ENCODE results near the gene PCDH1. TPM values are rescaled to one million over a fixed set of nuclear protein-coding genes. Genes with fewer than 3 reads are reported as not detected.
"Not testable (repeated sequence)": the region's sequence is repeated elsewhere in the genome, so short reads cannot be mapped to it uniquely, and the experiment has no call there.

PCDH1 gene
- total RNA-seq, 1 donor from 2014 or later = 7.9 TPM

- TF ChIP-seq CTCF (IDR thresholded peaks at IDR 0.05; ENCODE audit: partially characterized antibody, unreplicated experiment) = no peak
- no peak overlapping the region for H3K4me3 Mint-ChIP-seq (ENCODE audit: unreplicated experiment)
- no peaks in the 10 kb centered on the region for H3K36me3 Mint-ChIP-seq (ENCODE audit: unreplicated experiment)
- no peak overlapping the region for H3K27ac Mint-ChIP-seq (ENCODE audit: unreplicated experiment)
- no peaks in the 10 kb centered on the region for H3K4me1 Mint-ChIP-seq (ENCODE audit: low read depth, unreplicated experiment)
- H3K27me3 Mint-ChIP-seq (ENCODE audit: unreplicated experiment) = no peaks in the 10 kb centered on the region
- peaks cover 3% of the 10 kb centered on the region for H3K9me3 Mint-ChIP-seq (ENCODE audit: unreplicated experiment)
- no peak for DNase-seq
Measured at GRCh38 chr5:141898448-141899049, 20.3 kb upstream of the PCDH1 start.

- TF ChIP-seq CTCF (IDR thresholded peaks at IDR 0.05; ENCODE audit: partially characterized antibody, unreplicated experiment) = no peak
- H3K4me3 Mint-ChIP-seq (ENCODE audit: unreplicated experiment) = no peak overlapping the region
- no peak overlapping the region for H3K27ac Mint-ChIP-seq (ENCODE audit: unreplicated experiment)
- no peaks in the 10 kb centered on the region for H3K36me3 Mint-ChIP-seq (ENCODE audit: unreplicated experiment)
- H3K9me3 Mint-ChIP-seq (ENCODE audit: unreplicated experiment) = peaks cover 3% of the 10 kb centered on the region
- no peaks in the 10 kb centered on the region for H3K4me1 Mint-ChIP-seq (ENCODE audit: low read depth, unreplicated experiment)
- no peak for DNase-seq
- H3K27me3 Mint-ChIP-seq (ENCODE audit: unreplicated experiment) = no peaks in the 10 kb centered on the region
Measured at GRCh38 chr5:141897425-141897824, 19.2 kb upstream of the PCDH1 start.

DNA sequence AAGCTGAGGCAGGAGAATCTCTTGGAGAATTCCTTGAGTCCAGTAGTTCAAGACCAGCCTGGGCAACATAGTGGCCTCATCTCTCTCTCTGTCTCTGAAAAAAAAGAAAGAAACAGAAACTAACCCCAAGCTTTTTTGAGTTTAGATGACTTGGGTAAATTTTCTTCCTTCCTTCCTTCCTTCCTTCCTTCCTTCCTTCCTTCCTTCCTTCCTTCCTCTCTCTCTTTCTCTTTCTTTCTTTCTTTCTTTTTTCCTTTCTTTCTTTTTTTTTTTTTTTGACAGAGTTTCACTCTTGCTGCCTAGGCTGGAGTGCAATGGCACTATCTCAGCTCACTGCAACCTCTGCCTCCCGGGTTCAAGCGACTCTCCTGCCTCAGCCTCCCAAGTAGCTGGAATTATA, 12.2 kb upstream of the PCDH1 start:
- not testable (repeated sequence) for H3K4me1 Mint-ChIP-seq (ENCODE audit: low read depth, unreplicated experiment); H3K27ac Mint-ChIP-seq (ENCODE audit: unreplicated experiment); H3K36me3 Mint-ChIP-seq (ENCODE audit: unreplicated experiment); H3K27me3 Mint-ChIP-seq (ENCODE audit: unreplicated experiment); DNase-seq; H3K9me3 Mint-ChIP-seq (ENCODE audit: unreplicated experiment); H3K4me3 Mint-ChIP-seq (ENCODE audit: unreplicated experiment)

GRCh38 chr5:141889282-141889871, 11.2 kb upstream of the PCDH1 start:
- H3K27ac Mint-ChIP-seq (ENCODE audit: unreplicated experiment) = no peak overlapping the region
- TF ChIP-seq CTCF (IDR thresholded peaks at IDR 0.05; ENCODE audit: partially characterized antibody, unreplicated experiment) = no peak

GRCh38 chr5:141883892-141884318, 5.7 kb upstream of the PCDH1 start:
- peak overlapping the region; percentile 36 for H3K27ac Mint-ChIP-seq (ENCODE audit: unreplicated experiment)

More at GRCh38 chr5:141889282-141889871, 11.2 kb upstream of the PCDH1 start:
- peaks cover 2% of the 10 kb centered on the region for H3K4me1 Mint-ChIP-seq (ENCODE audit: low read depth, unreplicated experiment)
- no peak for DNase-seq
- H3K9me3 Mint-ChIP-seq (ENCODE audit: unreplicated experiment) = no peaks in the 10 kb centered on the region
- no peaks in the 10 kb centered on the region for H3K36me3 Mint-ChIP-seq (ENCODE audit: unreplicated experiment)
- no peaks in the 10 kb centered on the region for H3K27me3 Mint-ChIP-seq (ENCODE audit: unreplicated experiment)
- H3K4me3 Mint-ChIP-seq (ENCODE audit: unreplicated experiment) = no peak overlapping the region

More at GRCh38 chr5:141883892-141884318, 5.7 kb upstream of the PCDH1 start:
- Mint-ChIP-seq H3K4me3 (ENCODE audit: unreplicated experiment) (peak overlapping the region; percentile 96), H3K36me3 (ENCODE audit: unreplicated experiment) (no peaks in the 10 kb centered on the region), H3K27me3 (ENCODE audit: unreplicated experiment) (peaks cover 10% of the 10 kb centered on the region), H3K9me3 (ENCODE audit: unreplicated experiment) (peaks cover 7% of the 10 kb centered on the region), H3K4me1 (ENCODE audit: low read depth, unreplicated experiment) (peaks cover 20% of the 10 kb centered on the region)
- DNase-seq = no peak
- no peak for TF ChIP-seq CTCF (IDR thresholded peaks at IDR 0.05; ENCODE audit: partially characterized antibody, unreplicated experiment)

All from glutamatergic neuron (in vitro differentiated cells).